Nephron progenitor cell (in vitro differentiated cells): ENCODE data around the gene SIGMAR1.
"Not testable (repeated sequence)": the region's sequence is repeated elsewhere in the genome, so short reads cannot be mapped to it uniquely, and the experiment has no call there.

Source experiments
- DNase-seq: peaks from one replicate; pipeline ENCODE4 v3.0.0; 2021
- H3K27ac Mint-ChIP-seq: 2 replicates; pipeline ENCODE4 v1.8.0; 2021; ENCODE audit warnings: mild to moderate bottlenecking, moderate library complexity, mixed read lengths
- H3K27me3 Mint-ChIP-seq: 2 replicates; pipeline ENCODE4 v1.8.0; 2021; ENCODE audit warnings: mild to moderate bottlenecking, low read depth, mixed read lengths; ENCODE audit not compliant: poor library complexity
- H3K36me3 Mint-ChIP-seq: 2 replicates; pipeline ENCODE4 v1.8.0; 2021; ENCODE audit warnings: low read depth, mixed read lengths
- H3K4me1 Mint-ChIP-seq: 2 replicates; pipeline ENCODE4 v1.8.0; 2021; ENCODE audit warnings: mixed read lengths
- H3K4me3 Mint-ChIP-seq: 2 replicates; pipeline ENCODE4 v1.8.0; 2021; ENCODE audit warnings: mild to moderate bottlenecking, moderate library complexity, mixed read lengths
- H3K9me3 Mint-ChIP-seq: 2 replicates; pipeline ENCODE4 v1.8.0; 2021; ENCODE audit warnings: mild to moderate bottlenecking, moderate library complexity, mixed read lengths
- CTCF ChIP-seq: fragments of 200-600 bp; sonication (generic); IDR thresholded peaks from 2 replicates; pipeline ENCODE4 v1.5.0; 2021; ENCODE audit warnings: antibody characterized with exemption

SIGMAR1 gene

GRCh38 chr9:34642679-34643078 is 5.1 kb upstream of the SIGMAR1 start:
- H3K36me3 Mint-ChIP-seq: peaks cover 1% of the 10 kb centered on the region
- H3K4me1 Mint-ChIP-seq: peaks cover 40% of the 10 kb centered on the region
- DNase-seq: no peak
- no peak for TF ChIP-seq CTCF
- no peak overlapping the region for H3K4me3 Mint-ChIP-seq
- no peaks in the 10 kb centered on the region for H3K9me3 Mint-ChIP-seq
- H3K27me3 Mint-ChIP-seq: peaks cover 11% of the 10 kb centered on the region
- H3K27ac Mint-ChIP-seq: no peak overlapping the region

GRCh38 chr9:34639322-34639721 is 1.7 kb upstream of the SIGMAR1 start:
- H3K27me3 Mint-ChIP-seq, H3K9me3 Mint-ChIP-seq, H3K36me3 Mint-ChIP-seq, H3K27ac Mint-ChIP-seq, DNase-seq, H3K4me3 Mint-ChIP-seq: not testable (repeated sequence)
- H3K4me1 Mint-ChIP-seq: peaks cover 30% of the 10 kb centered on the region

GRCh38 chr9:34638138-34638445 is 505 bp upstream of the SIGMAR1 start:
- peaks cover 4% of the 10 kb centered on the region for H3K36me3 Mint-ChIP-seq
- H3K4me1 Mint-ChIP-seq: peaks cover 31% of the 10 kb centered on the region
- no peaks in the 10 kb centered on the region for H3K9me3 Mint-ChIP-seq
- peak overlapping the region; percentile 87 for H3K4me3 Mint-ChIP-seq
- TF ChIP-seq CTCF: no peak
- DNase-seq: no peak
- H3K27ac Mint-ChIP-seq: no peak overlapping the region
- peaks cover 5% of the 10 kb centered on the region for H3K27me3 Mint-ChIP-seq

- TF ChIP-seq CTCF: no peak
- no peak for DNase-seq
- Mint-ChIP-seq H3K36me3 (peaks cover 4% of the 10 kb centered on the region), H3K9me3 (no peaks in the 10 kb centered on the region), H3K4me1 (peaks cover 32% of the 10 kb centered on the region), H3K4me3 (peak overlapping the region; percentile 87), H3K27me3 (peaks cover 10% of the 10 kb centered on the region), H3K27ac (peak overlapping the region; percentile 57)
These were observed 714 bp downstream of the SIGMAR1 start for GRCh38 chr9:34636791-34637355.

- TF ChIP-seq CTCF: no peak
- H3K27ac Mint-ChIP-seq: no peak overlapping the region
- H3K9me3 Mint-ChIP-seq: no peaks in the 10 kb centered on the region
- H3K36me3 Mint-ChIP-seq: peaks cover 4% of the 10 kb centered on the region
- H3K27me3 Mint-ChIP-seq: peaks cover 23% of the 10 kb centered on the region
- peak overlapping the region; percentile 62 for H3K4me3 Mint-ChIP-seq
- peaks cover 34% of the 10 kb centered on the region for H3K4me1 Mint-ChIP-seq
- DNase-seq: no peak
These were observed 2.0 kb downstream of the SIGMAR1 start for GRCh38 chr9:34635556-34635955.

- no peak for TF ChIP-seq CTCF
- Mint-ChIP-seq H3K36me3 (peaks cover 4% of the 10 kb centered on the region), H3K27ac (no peak overlapping the region), H3K27me3 (peaks cover 32% of the 10 kb centered on the region), H3K4me3 (no peak overlapping the region), H3K9me3 (no peaks in the 10 kb centered on the region), H3K4me1 (peaks cover 40% of the 10 kb centered on the region)
- DNase-seq: no peak
These were observed 2.9 kb downstream of the SIGMAR1 start for GRCh38 chr9:34634551-34635248.
